Measurements from ENCODE around the gene KLF7. TPM values are rescaled to one million over a fixed set of nuclear protein-coding genes. Genes with fewer than 3 reads are reported as not detected.

The KLF7 gene
- total RNA-seq (2014; rRNA removed; shearing (Covaris generic)): 5.4 and 7.3 TPM in 2 replicates

GRCh38 chr2:207165121-207166038, at the start of gene KLF7:
TSS of gene KLF7 (minus strand) at chr2:207165948. CDS start at chr2:207165568, 380 bp downstream.
- DNase-seq (ENCODE audit: low read depth): peak; percentile 50

- no peak for DNase-seq (ENCODE audit: low read depth)
Observed at GRCh38 chr2:207215308-207215707, 49.6 kb upstream of the KLF7 start.

- no peak for DNase-seq (ENCODE audit: low read depth)
Observed at GRCh38 chr2:207214446-207214845, 48.7 kb upstream of the KLF7 start.

- no peak for DNase-seq (ENCODE audit: low read depth)
Observed at GRCh38 chr2:207206011-207206410, 40.3 kb upstream of the KLF7 start.

GRCh38 chr2:207205173-207205957, 39.6 kb upstream of the KLF7 start:
- no peak for DNase-seq (ENCODE audit: low read depth)

GRCh38 chr2:207203056-207203455, 37.3 kb upstream of the KLF7 start:
- no peak for DNase-seq (ENCODE audit: low read depth)

GRCh38 chr2:207202645-207203044, 36.9 kb upstream of the KLF7 start:
- DNase-seq (ENCODE audit: low read depth): peak; percentile 55

GRCh38 chr2:207201416-207201815, 35.7 kb upstream of the KLF7 start:
- no peak for DNase-seq (ENCODE audit: low read depth)

GRCh38 chr2:207200136-207200535, 34.4 kb upstream of the KLF7 start:
- no peak for DNase-seq (ENCODE audit: low read depth)

GRCh38 chr2:207194028-207194427, 28.3 kb upstream of the KLF7 start:
- DNase-seq (ENCODE audit: low read depth): no peak

GRCh38 chr2:207188626-207189419, 23.1 kb upstream of the KLF7 start:
- peak; percentile 64 for DNase-seq (ENCODE audit: low read depth)

GRCh38 chr2:207185372-207185771, 19.6 kb upstream of the KLF7 start:
- DNase-seq (ENCODE audit: low read depth): no peak

- no peak for DNase-seq (ENCODE audit: low read depth)
Observed at GRCh38 chr2:207184768-207185167, 19.0 kb upstream of the KLF7 start.

- peak; percentile 20 for DNase-seq (ENCODE audit: low read depth)
Observed at GRCh38 chr2:207184348-207184747, 18.6 kb upstream of the KLF7 start.

- DNase-seq (ENCODE audit: low read depth): no peak
Observed at GRCh38 chr2:207183506-207183905, 17.8 kb upstream of the KLF7 start.

- DNase-seq (ENCODE audit: low read depth): peak; percentile 85
Observed at GRCh38 chr2:207182911-207183310, 17.2 kb upstream of the KLF7 start.

- DNase-seq (ENCODE audit: low read depth): no peak
Observed at GRCh38 chr2:207181526-207182274, 16.0 kb upstream of the KLF7 start.

GRCh38 chr2:207180741-207181140, 15.0 kb upstream of the KLF7 start:
- no peak for DNase-seq (ENCODE audit: low read depth)

- no peak for DNase-seq (ENCODE audit: low read depth)
Observed at GRCh38 chr2:207176247-207176646, 10.5 kb upstream of the KLF7 start.

GRCh38 chr2:207173641-207174040, 7.9 kb upstream of the KLF7 start:
- no peak for DNase-seq (ENCODE audit: low read depth)

Measured in RPMI7951 (cell line).